OCI-LY7 (cell line): ENCODE measurements around the gene PLD5. TPM values are rescaled to one million over a fixed set of nuclear protein-coding genes. Genes with fewer than 3 reads are reported as not detected.

Experiments
- BruUV-seq: library from RNA; stranded (reverse); fragments of 400-500 nt; replicated peaks from 2 replicates; lab custom pipeline; 2021; lab: Mats Ljungman, UMichigan
- CTCF ChIA-PET: fragments of 300-600 bp; sonication (Branson Sonifier 250); formaldehyde crosslinking; loops from one replicate; lab custom pipeline; 2022; ENCODE audit warnings: antibody characterized with exemption; ENCODE audit not compliant: unreplicated experiment; lab: Charles Lee
- POLR2A ChIA-PET: fragments of 300-600 bp; sonication (Branson Sonifier 250); formaldehyde crosslinking; loops from one replicate; lab custom pipeline; 2022; ENCODE audit warnings: antibody characterized with exemption; lab: Charles Lee
- DNase-seq: peaks from one replicate; pipeline ENCODE4 v3.0.0-alpha.2; 2015; ENCODE audit warnings: low spot score
- H2AFZ ChIP-seq: fragments of 200-600 bp; sonication (generic), shearing (Covaris generic); 2 replicates; pipeline ENCODE4 v1.6.1; 2014; ENCODE audit warnings: mild to moderate bottlenecking, antibody characterized with exemption, low read length, moderate library complexity
- H3K27ac ChIP-seq: fragments of 200-600 bp; sonication (generic); 2 replicates; pipeline ENCODE4 v1.5.1; 2014; ENCODE audit warnings: mixed run types, low read depth, mild to moderate bottlenecking, moderate library complexity, low read length, inconsistent platforms; ENCODE audit not compliant: poor library complexity, severe bottlenecking
- H3K36me3 ChIP-seq: fragments of 200-600 bp; sonication (generic); 2 replicates; pipeline ENCODE4 v1.6.1; 2014; ENCODE audit warnings: mild to moderate bottlenecking, antibody characterized with exemption, low read length, moderate library complexity, mixed read lengths; ENCODE audit not compliant: insufficient read depth
- H3K4me1 ChIP-seq: fragments of 200-600 bp; sonication (generic); 2 replicates; pipeline ENCODE4 v1.5.1; 2014; ENCODE audit warnings: mild to moderate bottlenecking, low read length; ENCODE audit not compliant: insufficient read depth, poor library complexity, severe bottlenecking
- H3K4me2 ChIP-seq: fragments of 200-600 bp; sonication (generic); 2 replicates; pipeline ENCODE4 v1.6.1; 2014; ENCODE audit warnings: mild to moderate bottlenecking, low read length
- H3K4me3 ChIP-seq: fragments of 200-600 bp; sonication (generic); 2 replicates; pipeline ENCODE4 v1.5.1; 2014; ENCODE audit warnings: mild to moderate bottlenecking, low read depth, low read length; ENCODE audit not compliant: poor library complexity, severe bottlenecking
- H3K79me2 ChIP-seq: fragments of 200-600 bp; sonication (generic); 2 replicates; pipeline ENCODE4 v1.6.1; 2016; ENCODE audit warnings: low read depth, mild to moderate bottlenecking, low read length, moderate library complexity, mixed read lengths; ENCODE audit not compliant: insufficient read depth
- H3K9me2 ChIP-seq: fragments of 200-600 bp; sonication (generic); 2 replicates; pipeline ENCODE4 v1.6.1; 2016; ENCODE audit warnings: mild to moderate bottlenecking, low read length, mixed read lengths; ENCODE audit not compliant: insufficient read depth
- H3K9me3 ChIP-seq: fragments of 200-600 bp; sonication (generic); 2 replicates; pipeline ENCODE4 v1.6.1; 2014; ENCODE audit warnings: mild to moderate bottlenecking, mixed run types, low read length, mixed read lengths
- H4K20me1 ChIP-seq: fragments of 200-600 bp; sonication (generic); 2 replicates; pipeline ENCODE4 v1.6.1; 2014; ENCODE audit warnings: mild to moderate bottlenecking, antibody characterized with exemption, low read length, moderate library complexity, mixed read lengths; ENCODE audit not compliant: insufficient read depth
- EZH2phosphoT487 ChIP-seq: fragments of 200-600 bp; sonication (generic); IDR thresholded peaks from 2 replicates; pipeline ENCODE4 v1.6.1; 2018; ENCODE audit warnings: low read depth, borderline replicate concordance, mild to moderate bottlenecking, mixed run types, antibody characterized with exemption, low read length, moderate library complexity, mixed read lengths
- intact Hi-C: fragments of 100-400 bp; cut with micrococcal nuclease; formaldehyde crosslinking; loops from one replicate; pipeline ENCODE4 v1.10.0; 2022; ENCODE audit not compliant: unreplicated experiment
- total RNA-seq, 2 experiments: library from RNA; depleted of rRNA in 1 of 2; stranded (reverse); fragments of >200 nt in 1 of 2; shearing (Covaris generic) in 1 of 2; gene quantifications; 2 replicates each; pipeline ENCODE4 v1.2.3, GENCODE V29; 2014 to 2022
- TF ChIP-seq, protein P1 (sequence below): fragments of 200-600 bp; sonication (generic); conservative IDR thresholded peaks from 2 replicates; pipeline ENCODE4 v1.5.1; 2014; ENCODE audit warnings: mild to moderate bottlenecking, antibody characterized with exemption, low read length, moderate library complexity, mixed read lengths

Gene PLD5
- total RNA-seq, 2 experiments from 2014 or later, result not detected

DNA sequence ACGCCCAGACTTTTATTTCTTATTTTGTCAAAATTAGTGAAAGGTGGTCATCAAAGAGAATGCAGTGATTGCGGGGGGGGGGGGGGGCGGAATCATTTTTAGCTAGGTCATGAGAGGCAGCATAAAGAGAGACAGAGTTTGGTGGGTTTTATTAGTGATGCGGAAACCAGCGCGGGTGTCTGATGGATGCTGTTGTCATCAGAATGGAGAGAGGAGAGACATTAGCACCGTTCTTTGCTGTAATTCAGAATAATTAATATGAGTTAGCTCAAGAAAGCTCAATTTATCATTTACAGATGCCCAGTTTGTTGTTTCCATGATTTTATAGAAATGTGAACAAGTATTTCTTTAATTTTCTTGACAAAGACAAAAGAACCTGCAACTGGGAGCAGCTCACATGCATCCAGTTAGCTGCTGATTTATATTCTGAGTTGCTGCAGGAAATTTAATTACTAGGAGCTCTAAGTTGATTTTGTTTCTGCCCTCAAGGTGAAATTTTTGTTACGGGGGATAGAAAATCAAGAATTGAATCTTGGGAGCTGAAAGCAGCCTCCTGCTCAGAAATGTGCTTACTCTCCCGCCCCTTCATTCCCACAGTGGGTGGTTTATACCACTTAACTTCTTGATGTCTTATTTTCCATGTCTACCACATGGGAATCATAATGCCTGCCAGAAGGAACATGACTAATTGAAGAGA lies 392.2 kb downstream of the PLD5 start:
- BruUV-seq, result no TSS peak
- intact Hi-C loops, result no loop called here
- no peaks in the 10 kb centered on the region for H3K9me2 ChIP-seq
- H3K27ac ChIP-seq, result no peak overlapping the region
- H3K4me2 ChIP-seq, result no peak overlapping the region
- no peak for DNase-seq
- TF ChIP-seq, protein P1, sequence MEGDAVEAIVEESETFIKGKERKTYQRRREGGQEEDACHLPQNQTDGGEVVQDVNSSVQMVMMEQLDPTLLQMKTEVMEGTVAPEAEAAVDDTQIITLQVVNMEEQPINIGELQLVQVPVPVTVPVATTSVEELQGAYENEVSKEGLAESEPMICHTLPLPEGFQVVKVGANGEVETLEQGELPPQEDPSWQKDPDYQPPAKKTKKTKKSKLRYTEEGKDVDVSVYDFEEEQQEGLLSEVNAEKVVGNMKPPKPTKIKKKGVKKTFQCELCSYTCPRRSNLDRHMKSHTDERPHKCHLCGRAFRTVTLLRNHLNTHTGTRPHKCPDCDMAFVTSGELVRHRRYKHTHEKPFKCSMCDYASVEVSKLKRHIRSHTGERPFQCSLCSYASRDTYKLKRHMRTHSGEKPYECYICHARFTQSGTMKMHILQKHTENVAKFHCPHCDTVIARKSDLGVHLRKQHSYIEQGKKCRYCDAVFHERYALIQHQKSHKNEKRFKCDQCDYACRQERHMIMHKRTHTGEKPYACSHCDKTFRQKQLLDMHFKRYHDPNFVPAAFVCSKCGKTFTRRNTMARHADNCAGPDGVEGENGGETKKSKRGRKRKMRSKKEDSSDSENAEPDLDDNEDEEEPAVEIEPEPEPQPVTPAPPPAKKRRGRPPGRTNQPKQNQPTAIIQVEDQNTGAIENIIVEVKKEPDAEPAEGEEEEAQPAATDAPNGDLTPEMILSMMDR, result no peak
- H3K4me1 ChIP-seq, result no peaks in the 10 kb centered on the region
- ChIA-PET POLR2A (no interaction called here), CTCF (no interaction called here)
- H3K79me2 ChIP-seq, result no peaks in the 10 kb centered on the region
- no peak overlapping the region for H2AFZ ChIP-seq
- no peak overlapping the region for H3K4me3 ChIP-seq
- no peaks in the 10 kb centered on the region for H3K9me3 ChIP-seq
- no peaks in the 10 kb centered on the region for H3K36me3 ChIP-seq
- no peaks in the 10 kb centered on the region for H4K20me1 ChIP-seq

DNA sequence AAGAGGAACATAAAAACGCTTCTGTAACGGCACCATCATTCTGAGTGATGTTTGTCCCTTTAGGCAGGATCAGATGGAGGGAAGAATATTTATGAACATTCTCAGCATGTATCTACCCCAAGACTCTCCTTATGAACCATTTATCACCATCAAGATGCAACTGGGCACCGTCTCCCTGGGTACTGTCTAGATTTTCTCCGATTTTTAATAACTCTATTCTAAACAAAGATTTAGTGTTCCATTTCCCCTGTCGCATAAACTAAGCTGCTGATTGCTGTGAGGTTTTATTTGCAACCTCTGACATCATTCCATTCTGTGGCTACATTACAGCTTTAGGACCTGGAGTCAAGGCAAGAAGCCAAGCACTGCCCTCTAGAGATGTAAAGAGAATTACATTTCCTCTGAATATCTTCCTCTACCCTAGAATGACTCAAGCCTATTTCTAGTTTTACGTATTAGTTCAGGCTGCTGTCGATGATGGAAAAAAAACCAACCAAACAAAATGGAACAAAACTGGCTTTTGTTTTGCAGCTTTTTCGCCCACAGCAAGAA lies 395.5 kb downstream of the PLD5 start:
- no peak overlapping the region for H3K27ac ChIP-seq
- H3K9me2 ChIP-seq, result no peaks in the 10 kb centered on the region
- ChIA-PET POLR2A (interaction anchor here (0.6 kb wide), 1 partner anchor 73 kb away, joined by 3 read pairs; no protein-coding TSS in a partner anchor), CTCF (no interaction called here)
- H2AFZ ChIP-seq, result no peak overlapping the region
- H3K4me1 ChIP-seq, result no peaks in the 10 kb centered on the region
- H3K79me2 ChIP-seq, result no peaks in the 10 kb centered on the region
- H3K4me3 ChIP-seq, result no peak overlapping the region
- no peak for TF ChIP-seq EZH2phosphoT487
- TF ChIP-seq, protein P1, result peak; percentile 61
- H4K20me1 ChIP-seq, result no peaks in the 10 kb centered on the region
- intact Hi-C loops, result no loop called here
- H3K9me3 ChIP-seq, result no peaks in the 10 kb centered on the region
- peak; percentile 2 for DNase-seq
- no peak overlapping the region for H3K4me2 ChIP-seq
- BruUV-seq, result no TSS peak
- no peaks in the 10 kb centered on the region for H3K36me3 ChIP-seq

DNA sequence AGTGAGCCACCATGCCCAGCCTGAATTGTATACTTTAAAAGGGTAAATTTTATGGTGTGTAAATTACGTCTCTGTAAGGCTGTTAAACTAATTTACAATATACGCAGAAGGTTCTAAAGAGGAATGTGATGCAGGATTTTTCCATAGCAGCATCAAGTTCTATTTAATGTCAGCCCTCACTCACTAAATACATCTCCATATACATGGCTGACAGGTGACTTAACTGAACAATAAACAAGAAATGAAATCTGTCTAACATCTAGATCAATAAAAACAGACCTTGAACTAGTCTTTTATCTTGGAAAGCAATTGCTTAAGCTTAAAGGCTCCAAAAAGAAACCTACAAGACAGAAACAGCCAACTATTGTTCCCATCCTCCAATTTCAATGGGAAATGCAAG lies 404.1 kb downstream of the PLD5 start:
- DNase-seq, result no peak

More for the DNA sequence above, 404.1 kb downstream of the PLD5 start:
- intact Hi-C loops, result no loop called here
- BruUV-seq, result no TSS peak
- H2AFZ ChIP-seq, result no peak overlapping the region
- no peak overlapping the region for H3K27ac ChIP-seq
- H3K79me2 ChIP-seq, result no peaks in the 10 kb centered on the region
- H3K9me3 ChIP-seq, result no peaks in the 10 kb centered on the region
- TF ChIP-seq EZH2phosphoT487, result no peak
- TF ChIP-seq, protein P1, result no peak
- ChIA-PET POLR2A (interaction anchor here (1.5 kb wide), 1 partner anchor 14 kb away, joined by 3 read pairs; no protein-coding TSS in a partner anchor), CTCF (no interaction called here)
- H3K4me1 ChIP-seq, result no peaks in the 10 kb centered on the region
- H3K4me2 ChIP-seq, result no peak overlapping the region
- no peaks in the 10 kb centered on the region for H3K36me3 ChIP-seq
- no peak overlapping the region for H3K4me3 ChIP-seq
- H4K20me1 ChIP-seq, result no peaks in the 10 kb centered on the region
- no peaks in the 10 kb centered on the region for H3K9me2 ChIP-seq
